ENCODE measurements around the gene CCNO.
A peak's percentile ranks its signal among the peaks of the same experiment; 100 is the strongest.

CCNO gene

DNA sequence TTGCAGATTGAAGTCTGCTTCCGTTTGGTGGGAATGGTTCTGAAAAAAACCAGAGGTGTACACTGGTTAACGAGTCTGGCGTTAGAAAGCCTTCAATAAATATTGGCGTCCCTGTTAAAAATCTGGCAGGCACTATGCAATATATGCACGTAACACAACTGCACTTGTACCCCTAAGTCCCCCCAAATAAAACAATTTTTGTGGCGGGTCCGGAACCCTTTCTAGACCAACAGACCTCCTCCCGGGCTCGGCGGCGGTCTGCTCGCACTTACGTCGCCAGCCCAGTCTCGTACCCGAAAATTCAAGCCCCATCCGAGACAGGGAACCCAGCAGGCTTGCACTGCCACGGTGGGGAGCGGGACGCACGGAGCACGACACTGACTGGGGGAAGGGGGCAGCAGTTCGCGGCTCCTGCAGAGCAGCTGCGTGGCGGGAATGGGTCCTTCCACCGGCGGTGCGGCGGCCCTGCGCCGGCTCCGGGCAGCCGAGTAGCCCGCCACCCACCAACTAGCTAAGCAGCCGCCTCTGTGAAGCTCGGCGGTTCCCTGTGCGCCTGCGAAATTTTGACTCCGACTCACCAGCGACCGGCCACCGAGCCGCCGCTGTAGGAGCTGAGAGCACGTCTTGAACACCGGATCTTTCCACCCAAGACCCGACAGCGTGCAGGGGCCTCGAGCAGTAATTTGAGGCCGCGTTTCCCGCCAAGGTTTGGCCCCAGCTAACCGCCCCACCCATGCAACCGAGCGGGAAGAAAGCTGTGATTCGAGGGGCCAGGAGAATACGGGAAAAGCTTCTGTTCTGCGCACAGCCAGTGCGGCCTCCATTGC, 10.2 kb downstream of the CCNO start:
- no peak for DNase-seq

DNA sequence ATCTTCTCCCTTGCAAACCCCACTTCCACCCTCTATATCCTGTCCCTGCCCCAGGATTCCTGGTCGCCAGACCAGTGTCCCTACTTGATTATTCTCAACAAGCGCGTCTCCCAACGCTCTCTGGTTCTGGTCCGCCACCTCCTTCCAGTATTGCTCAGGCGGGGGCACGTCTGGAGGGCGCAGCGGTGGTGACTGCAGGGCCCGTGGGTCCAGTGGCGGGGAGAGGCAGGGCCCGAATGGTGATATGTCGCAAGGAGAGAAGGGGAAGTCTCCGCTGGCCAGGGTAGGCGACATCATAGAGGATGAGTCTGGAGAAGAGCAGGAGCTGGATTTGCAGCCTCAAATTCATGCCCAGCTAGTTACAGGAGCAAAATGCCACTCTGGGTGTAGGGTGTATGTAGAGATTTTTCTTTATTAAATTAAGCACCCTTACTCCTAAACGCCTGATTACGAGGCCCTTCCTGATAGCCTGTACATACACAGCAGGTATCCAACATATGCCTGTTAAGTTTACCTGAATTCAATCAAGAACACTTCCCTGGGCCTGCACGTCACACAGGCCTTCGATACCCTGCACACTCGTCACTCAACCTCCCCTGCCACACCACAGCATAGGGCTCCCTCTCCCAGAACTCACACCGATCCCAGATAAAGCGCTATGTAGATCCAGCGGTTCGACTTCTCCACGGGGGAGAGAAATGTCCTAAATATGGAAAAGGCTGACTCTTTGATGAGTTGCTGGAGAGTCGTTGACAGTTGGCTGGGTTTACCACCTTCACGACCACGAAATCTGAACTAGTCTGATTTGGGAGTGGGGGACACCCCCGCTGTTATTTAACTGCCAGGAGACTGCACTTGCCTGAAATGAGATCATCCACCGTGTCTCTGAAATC, 11.1 kb downstream of the CCNO start:
- no peak for DNase-seq

DNA sequence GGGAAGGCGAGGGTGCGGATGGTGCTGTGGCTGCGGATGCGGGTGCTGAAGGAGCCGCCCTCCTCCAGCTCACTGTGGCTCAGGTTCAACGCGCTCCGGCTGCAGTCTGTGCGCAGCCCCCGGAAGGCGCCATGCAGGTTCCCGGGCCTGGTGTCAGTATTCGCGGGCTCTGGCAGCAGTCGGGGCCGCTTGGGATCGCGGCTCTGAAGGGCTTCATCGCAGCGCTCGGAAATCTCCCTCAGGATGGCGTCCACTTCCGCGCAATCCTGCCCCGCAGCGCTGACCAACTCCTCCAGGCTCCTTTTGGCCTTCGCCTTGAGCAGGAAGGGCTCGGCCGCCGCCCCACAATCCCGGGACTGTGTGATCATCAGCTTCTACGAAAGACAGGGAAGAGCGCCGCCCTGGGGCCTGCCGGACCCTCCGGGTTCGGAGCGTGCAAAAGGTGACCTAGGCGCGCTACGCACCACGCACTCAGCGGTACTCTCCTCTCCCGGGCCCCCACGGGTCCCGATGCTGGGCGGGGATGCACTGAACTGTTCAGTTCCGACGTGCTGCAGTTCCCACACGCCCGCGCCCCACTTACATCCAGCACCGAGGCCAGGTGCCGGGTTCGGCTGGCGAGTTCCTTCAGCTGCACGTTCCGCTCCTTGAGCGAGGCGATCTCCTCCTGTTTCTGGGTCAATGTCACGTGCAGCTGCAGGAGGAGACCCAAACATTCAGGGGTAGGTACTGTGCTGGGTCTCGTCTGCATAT, 12.8 kb downstream of the CCNO start:
- no peak for DNase-seq

DNA sequence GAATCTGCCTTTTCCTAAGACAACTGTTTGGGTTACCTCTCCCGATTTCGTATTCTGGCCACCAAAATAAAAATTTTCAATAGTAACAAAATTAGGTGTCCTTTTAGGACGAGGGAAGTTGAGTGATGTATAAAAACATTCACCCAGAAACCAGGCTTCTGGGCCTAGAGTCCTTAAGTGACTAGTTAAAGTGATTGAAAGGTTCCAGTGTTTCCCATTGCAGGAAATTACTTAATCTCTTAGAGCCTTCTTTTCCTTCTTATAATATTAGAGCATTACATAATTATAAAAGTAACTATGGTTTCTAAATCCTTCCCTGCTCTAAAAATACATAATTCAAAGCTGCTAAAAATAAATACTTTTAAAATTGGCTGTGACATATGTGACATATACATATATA, 13.6 kb downstream of the CCNO start:
- no peak for DNase-seq

DNA sequence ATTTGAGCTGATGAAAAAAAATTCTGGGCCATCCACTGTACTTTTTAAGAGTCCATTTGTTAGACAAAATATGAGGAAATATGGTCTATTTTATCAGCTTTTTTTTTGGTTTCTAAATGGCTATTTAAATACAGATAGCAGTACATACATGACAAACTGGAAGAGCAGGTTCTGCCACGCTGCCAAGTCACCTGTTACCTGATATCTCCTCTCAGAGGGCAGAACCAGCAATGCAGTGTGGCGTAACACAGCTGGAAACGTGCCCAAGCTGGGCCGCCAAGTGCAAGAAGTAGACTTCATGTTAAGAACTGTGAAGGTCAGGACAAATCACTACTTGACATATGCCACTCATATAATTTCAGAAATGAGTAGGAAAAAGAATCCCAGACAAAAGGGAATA, 14.4 kb downstream of the CCNO start:
- DNase-seq, result peak; percentile 77

DNA sequence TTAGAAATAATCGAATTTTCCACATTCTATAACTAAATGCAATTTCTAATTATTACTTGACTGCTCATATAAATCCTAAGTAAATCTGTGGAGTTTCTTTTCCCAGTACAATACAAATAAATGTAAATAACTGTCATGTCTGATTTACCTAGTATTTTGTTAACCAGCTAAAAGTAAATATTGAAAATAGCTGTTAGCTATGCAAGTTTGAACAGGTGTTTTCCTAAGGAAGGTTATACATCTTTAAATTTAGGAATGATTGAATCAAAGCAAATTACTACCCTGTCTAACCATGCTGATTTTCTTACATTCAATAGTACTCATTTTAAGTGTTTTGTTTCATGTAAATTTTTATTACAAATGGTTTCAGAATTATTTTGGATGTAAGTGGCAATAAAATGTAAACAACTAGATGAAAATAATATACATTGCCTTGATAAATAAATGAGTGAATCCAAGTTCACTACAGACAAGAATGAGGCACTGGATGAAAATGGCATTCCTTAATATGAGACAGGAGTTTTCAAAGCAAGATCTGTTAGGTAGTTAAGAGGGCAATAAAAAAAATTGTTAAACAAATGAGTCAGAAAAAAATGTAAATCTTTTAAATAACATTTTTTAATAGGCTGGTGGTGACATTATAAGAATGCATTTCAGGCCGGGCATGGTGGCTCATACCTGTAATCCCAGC, 22.1 kb downstream of the CCNO start:
- no peak for DNase-seq

DNA sequence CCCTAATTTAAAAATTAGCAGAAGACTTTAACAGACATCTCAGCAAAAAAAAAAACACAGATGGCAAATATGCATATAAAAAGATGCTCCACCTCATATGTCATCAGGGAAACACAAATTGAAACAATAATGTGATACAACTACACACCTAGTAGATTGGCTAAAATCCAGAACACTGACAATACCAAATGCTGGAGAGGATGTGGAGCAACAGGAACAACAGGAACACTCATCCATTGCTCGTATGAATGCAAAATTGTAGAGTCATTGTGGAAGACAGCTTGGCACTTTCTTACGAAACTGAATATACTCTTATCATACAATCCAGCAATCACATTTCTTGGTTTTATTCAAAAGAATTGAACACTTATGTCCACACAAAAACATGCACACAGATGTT, 28.4 kb downstream of the CCNO start:
- no peak for DNase-seq

DNA sequence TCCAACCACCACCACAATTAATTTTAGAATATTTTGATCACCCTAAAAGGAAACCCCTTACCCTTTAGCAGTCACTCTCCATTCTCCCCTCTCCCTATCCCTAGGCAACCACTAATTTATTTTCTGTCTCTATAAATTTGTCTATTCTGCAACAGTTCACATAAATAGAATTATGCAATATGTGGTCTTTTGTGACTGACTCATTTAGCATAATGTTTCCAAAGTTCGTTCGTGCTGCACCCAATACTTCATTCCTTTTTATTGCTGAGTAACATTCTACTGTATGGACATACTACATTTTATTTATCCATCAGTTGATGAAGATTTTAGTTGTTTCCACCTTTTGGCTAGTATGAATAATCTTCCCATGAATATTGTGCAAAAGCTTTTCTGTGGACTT, 42.2 kb downstream of the CCNO start:
- DNase-seq, result no peak

DNA sequence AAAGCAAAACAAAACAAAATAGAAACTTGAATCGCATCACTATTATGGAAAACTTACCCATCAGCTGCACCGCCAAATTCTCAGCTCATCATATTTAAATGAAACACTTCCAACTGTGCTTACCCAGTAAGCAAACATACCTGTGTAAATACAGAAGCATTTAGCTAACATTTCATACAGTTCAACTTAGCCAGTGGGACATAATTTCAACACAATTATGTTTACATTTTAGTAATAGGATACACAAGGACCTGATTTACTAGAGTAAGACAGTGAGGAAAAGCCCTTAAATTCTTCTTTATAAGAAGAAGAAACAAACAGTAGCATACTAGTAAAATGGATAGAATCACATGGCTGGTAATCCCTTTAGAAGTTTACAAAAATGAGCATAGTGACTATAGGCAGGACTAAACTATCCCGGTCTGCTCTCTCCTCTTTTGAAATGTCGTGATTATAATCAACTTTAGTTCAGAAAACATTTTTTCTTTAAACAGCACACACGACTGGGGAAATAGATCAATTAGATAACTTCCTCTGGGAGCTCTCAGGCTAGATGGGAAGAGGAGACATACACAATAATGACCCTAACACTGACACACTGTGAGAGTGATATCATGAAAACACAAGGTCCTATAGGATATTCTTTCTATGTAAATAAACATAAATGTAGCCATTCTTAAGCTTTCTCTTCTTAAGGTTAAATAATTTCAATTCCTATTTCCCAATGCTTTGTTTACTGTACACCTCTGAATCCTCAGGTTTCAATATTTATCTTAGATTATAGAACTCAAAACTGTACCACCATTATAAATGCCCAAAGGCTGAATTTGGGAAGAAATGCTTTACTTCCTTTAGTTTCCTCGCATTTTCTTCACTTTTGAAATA, 44.5 kb downstream of the CCNO start:
- peak; percentile 7 for DNase-seq

DNA sequence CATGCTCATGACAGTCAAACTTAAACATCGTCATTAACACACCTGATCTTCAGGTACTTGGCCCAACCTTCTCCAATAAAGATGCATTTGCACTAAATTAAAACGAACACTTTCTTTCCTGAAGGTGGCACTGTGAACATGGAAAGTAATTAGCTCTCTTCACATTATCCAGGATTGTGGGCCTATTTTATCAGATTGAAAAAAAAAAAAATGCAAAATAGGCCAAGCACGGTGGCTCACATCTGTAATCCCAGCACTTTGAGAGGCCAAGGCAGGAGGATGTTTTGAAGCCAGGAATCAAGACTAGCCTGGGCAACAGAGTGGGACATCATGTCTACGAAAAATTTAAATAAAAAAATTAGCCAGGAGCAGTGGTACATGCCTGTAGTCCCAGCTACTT, 46.0 kb downstream of the CCNO start:
- peak; percentile 54 for DNase-seq

All from NCI-H1105 treated with DMSO at 0.1 percent for 48 hours (cell line).